Tibial nerve (tissue), 4 donors: ENCODE results near the gene NEGR1.

Source experiments
- CTCF ChIP-seq, 5 experiments: fragments of 200-600 bp in 3 of 5; fragments of 450-650 bp in 2 of 5; sonication (generic) in 3 of 5; IDR thresholded peaks; one replicate each; pipeline ENCODE4 v1.5.1; 2016 to 2019; ENCODE audit warnings: antibody characterized with exemption in 5 of 5, mild to moderate bottlenecking in 3 of 5, moderate library complexity in 2 of 5
- EP300 ChIP-seq, 2 donors: sonication (generic); formaldehyde crosslinking; IDR thresholded peaks; one replicate each; pipeline ENCODE4 v1.6.1; 2017; ENCODE audit warnings: antibody characterized with exemption in 2 of 2, mild to moderate bottlenecking in 1 of 2
- POLR2A ChIP-seq, 2 donors: fragments of 450-650 bp; IDR thresholded peaks; one replicate each; pipeline ENCODE4 v1.6.1; 2017; ENCODE audit warnings: antibody characterized with exemption in 2 of 2, mild to moderate bottlenecking in 2 of 2, moderate library complexity in 2 of 2

- TF ChIP-seq CTCF (IDR thresholded peaks at IDR 0.05): no peak
- no peak for TF ChIP-seq POLR2A (IDR thresholded peaks at IDR 0.05)
- no peak for TF ChIP-seq EP300 (IDR thresholded peaks at IDR 0.05)
These were observed 54.7 kb downstream of the NEGR1 start for GRCh38 chr1:72227667-72228066.
